ENCODE results near the gene TNS3.

- TF ChIP-seq HCFC1 (IDR thresholded peaks at IDR 0.05; ENCODE audit: low read length) (no peak), NFXL1 (IDR thresholded peaks at IDR 0.05; ENCODE audit: borderline replicate concordance) (no peak), RB1 (IDR thresholded peaks at IDR 0.05; ENCODE audit: borderline replicate concordance) (no peak), CTCF (IDR thresholded peaks at IDR 0.05 in 2 of 3, conservative IDR thresholded peaks at IDR 0.05 in 1 of 3; ENCODE audit: control insufficient read depth in 2 of 3, extremely low read depth in 1 of 3, insufficient read depth in 1 of 3, low read depth in 3 of 3, low read length in 3 of 3) (no peak), FOXM1 (IDR thresholded peaks at IDR 0.05; ENCODE audit: low read depth, low read length) (no peak), NFIC (IDR thresholded peaks at IDR 0.05; ENCODE audit: low read depth, low read length) (no peak), ZNF384 (IDR thresholded peaks at IDR 0.05; ENCODE audit: borderline replicate concordance, low read depth, low read length) (no peak)
Measured at GRCh38 chr7:47496056-47496665, 85.8 kb downstream of the TNS3 start.

Measured in GM12878 (cell line).